ENCODE results near the gene CCL8.
A peak's percentile ranks its signal among the peaks of the same experiment; 100 is the strongest.

Gene CCL8

DNA sequence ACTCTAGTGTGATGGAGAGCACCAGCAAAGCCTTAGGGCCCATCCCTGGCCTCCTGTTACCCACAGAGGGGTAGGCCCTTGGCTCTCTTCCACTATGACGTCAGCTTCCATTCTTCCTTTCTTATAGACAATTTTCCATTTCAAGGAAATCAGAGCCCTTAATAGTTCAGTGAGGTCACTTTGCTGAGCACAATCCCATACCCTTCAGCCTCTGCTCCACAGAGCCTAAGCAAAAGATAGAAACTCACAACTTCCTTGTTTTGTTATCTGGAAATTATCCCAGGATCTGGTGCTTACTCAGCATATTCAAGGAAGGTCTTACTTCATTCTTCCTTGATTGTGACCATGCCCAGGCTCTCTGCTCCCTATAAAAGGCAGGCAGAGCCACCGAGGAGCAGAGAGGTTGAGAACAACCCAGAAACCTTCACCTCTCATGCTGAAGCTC is at the start of gene CCL8:
Gene CCL8, plus strand, starts transcription at position 397 of the 445 bp plus-strand sequence. CDS start 67 bp downstream, outside the sequence.
- DNase-seq (ENCODE audit: low read depth), result no peak

DNA sequence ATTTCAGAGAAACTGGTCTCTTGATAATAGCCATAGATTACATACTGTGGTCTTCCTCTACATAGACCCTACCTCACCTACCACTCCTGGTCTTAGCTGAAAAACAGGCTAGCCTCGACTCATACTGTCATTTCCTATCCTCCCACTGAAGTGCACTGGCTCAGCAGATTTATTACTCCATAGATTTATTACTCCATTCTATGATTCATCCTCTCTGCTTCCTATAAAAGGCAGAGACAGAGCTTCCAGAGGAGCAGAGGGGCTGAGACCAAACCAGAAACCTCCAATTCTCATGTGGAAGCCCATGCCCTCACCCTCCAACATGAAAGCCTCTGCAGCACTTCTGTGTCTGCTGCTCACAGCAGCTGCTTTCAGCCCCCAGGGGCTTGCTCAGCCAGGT is 49.3 kb upstream of the CCL8 start, which contains the start of gene CCL7:
Gene CCL7, plus strand, starts transcription at position 253 of the 400 bp plus-strand sequence. Its CDS starts 70 bp downstream, at position 323.
- no peak for DNase-seq (ENCODE audit: low read depth)

DNA sequence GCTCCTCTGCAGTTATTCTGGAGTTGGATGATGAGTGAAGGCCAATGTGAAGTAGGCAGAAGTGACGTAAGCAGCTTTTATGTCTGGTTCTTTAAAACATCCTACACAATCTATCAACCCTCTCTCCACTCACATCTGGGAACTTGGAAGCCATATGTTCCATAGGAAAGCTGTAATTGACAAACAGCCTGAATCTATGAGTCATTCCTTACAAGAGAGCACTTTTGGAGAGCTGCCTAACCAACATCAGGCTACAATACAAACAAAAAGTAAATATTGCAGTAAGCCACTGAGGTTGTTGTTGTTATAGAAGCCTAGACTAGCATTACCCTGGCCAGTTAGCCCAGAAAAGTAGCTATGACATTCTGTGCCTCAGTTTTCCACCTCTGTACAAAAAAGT is 43.4 kb upstream of the CCL8 start:
- DNase-seq (ENCODE audit: low read depth), result peak; percentile 92

DNA sequence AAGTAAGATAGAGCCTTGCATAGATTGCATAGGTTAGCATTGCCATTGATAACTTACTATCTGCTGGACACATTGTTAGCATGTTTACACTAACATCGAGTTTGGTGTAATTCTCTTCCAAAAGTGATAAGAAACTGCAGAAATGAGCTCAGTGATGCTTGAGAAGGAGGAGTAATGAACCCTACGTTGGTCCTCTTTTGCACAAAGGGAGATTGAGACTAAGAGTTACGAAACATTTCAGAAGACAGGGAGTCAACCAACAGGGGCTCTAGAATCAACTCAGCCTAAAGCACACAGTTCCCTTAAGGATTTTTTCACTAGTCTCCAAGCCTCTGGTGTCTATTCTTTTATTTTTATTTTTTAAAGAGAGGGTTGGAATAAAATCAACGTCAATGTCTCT is 42.4 kb upstream of the CCL8 start:
- DNase-seq (ENCODE audit: low read depth), result no peak

DNA sequence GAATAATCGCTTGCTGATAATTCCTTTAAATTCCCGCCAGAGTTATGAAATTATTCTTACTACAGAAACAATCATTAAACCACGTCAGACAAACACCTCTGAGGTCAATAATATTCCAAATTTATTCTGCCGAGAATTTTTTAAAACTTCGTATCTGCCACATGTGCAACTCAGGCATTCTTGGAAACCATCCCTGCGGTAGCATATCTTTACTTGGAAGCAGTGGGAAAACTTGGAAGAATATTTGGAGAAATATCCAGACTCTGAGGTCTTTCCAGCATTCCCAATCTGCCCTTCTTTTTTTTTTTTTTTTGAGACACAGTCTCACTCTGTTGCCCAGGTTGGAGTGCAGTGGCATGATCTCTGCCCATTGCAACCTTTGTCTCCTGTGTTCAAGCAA is 35.7 kb upstream of the CCL8 start:
- no peak for DNase-seq (ENCODE audit: low read depth)

DNA sequence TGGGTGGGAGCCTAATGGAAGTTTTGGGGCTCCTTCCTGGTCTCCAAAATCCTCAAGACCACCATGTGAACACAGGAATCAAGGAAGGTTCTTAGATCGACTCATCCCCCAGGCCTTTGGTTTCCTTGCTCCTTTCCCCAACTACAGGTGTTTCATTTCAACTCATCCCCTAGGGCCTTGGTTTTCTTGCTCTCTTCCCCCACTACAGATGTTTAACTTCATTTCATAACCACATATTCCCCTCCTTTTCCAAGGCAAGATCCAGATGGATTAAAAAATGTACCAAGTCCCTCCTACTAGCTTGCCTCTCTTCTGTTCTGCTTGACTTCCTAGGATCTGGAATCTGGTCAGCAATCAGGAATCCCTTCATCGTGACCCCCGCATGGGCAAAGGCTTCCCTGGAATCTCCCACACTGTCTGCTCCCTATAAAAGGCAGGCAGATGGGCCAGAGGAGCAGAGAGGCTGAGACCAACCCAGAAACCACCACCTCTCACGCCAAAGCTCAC is 33.9 kb upstream of the CCL8 start, which contains the start of gene CCL11:
Gene CCL11, plus strand, starts transcription at position 457 of the 507 bp plus-strand sequence. CDS start 67 bp downstream, outside the sequence.
- no peak for DNase-seq (ENCODE audit: low read depth)

DNA sequence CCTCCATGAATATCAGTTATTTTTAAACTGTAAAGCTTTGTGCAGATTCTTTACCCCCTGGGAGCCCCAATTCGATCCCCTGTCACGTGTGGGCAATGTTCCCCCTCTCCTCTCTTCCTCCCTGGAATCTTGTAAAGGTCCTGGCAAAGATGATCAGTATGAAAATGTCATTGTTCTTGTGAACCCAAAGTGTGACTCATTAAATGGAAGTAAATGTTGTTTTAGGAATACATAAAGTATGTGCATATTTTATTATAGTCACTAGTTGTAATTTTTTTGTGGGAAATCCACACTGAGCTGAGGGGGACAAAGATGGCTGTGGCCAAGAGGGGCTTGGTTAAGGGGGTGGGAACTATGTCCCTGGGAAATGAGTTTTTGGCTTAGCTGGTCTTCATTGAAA is 31.4 kb upstream of the CCL8 start:
- DNase-seq (ENCODE audit: low read depth), result no peak

DNA sequence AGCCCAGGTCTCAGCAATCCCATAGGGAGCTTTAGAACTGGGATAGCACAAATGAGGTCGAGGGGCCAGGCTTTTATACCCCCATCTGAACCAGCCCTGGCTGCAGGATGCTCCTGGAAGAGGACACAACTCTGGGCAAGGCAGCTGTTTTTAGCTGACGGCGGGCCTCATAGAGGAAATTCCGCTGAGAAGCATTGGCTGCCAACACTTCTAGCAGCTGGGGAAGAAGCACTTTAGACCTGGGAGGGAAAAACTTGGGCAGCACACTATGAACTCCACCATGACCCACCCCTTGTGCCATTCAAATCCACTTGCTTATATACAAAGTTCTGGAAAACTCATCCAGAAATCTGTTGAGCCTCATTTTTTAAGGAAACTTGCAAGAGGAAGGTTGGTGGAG is 28.6 kb upstream of the CCL8 start:
- no peak for DNase-seq (ENCODE audit: low read depth)

DNA sequence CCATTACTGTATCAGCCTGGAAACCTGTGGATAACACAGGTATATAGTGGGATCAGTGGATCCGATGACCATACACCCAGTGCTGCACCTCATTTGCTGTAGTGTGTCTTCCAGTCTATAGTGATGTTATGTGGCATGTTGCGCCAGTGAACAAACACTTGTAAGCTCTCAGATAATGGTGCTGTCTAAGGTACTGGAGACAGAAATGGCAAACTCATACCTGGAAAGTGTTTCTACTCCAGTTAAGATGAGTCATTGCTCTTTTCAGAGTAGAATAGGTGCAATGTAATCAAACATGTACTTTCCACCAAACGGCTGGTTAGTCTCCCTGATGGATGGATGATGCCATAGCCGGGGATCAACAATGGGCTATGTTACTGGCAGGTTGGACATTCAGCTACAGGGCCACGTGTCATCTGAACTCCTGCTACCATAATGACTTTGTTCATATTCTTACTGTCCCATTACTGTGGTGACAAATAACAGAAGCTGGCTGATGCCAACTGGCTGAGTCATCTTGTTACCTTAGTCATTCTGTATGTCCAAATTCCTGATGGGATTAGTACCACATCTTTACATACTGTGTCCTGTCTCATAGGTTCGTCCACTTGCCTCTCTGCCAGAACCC is 27.4 kb upstream of the CCL8 start:
- DNase-seq (ENCODE audit: low read depth), result no peak

DNA sequence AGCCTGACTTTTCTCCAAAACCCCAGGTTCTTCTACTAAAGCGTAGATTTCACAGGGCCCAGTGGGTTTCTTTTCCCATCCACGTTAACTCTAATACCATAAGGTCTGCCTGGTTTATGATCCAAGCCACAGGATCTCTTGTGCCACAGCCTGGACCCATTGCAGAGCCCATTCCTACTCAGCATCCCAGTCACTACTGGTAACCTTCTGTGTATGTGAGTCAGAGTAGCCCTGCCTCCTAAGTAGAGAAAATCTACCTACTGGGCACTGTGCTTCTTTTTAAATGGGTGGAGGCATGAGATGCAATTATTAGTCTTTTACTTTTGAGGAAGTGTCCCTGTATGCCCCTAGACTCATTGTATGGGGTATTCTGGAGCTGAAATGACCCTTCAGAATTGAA is 20.2 kb upstream of the CCL8 start:
- DNase-seq (ENCODE audit: low read depth), result no peak

DNA sequence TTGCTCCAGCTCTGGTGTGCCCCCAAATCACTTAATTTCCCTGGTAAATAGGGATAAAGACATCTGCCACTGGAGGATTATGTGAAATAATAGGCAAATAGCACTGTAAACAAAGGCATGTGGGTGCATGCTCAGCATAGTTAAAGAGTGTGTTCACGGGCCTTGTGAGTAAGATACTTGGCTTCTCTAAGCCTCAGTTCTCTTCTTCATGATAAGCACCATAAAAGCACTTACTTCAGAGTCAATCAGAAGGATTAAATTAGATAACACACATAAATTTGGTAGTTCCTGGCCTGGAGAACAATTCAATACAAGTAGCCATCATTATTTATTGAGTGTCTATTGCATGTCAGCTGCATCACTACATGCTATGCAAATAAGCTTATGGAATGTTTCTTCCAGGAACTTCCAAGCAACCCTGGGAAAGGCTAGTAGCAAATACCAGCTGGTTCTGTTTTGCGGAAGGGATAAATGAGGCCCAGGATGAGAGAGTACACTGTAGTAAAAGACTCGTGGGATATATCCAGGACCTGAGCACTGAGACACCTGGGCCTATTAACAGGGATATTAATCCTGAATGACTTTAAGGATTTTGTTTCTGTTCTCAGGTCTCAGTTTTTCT is 19.2 kb upstream of the CCL8 start:
- DNase-seq (ENCODE audit: low read depth), result no peak

DNA sequence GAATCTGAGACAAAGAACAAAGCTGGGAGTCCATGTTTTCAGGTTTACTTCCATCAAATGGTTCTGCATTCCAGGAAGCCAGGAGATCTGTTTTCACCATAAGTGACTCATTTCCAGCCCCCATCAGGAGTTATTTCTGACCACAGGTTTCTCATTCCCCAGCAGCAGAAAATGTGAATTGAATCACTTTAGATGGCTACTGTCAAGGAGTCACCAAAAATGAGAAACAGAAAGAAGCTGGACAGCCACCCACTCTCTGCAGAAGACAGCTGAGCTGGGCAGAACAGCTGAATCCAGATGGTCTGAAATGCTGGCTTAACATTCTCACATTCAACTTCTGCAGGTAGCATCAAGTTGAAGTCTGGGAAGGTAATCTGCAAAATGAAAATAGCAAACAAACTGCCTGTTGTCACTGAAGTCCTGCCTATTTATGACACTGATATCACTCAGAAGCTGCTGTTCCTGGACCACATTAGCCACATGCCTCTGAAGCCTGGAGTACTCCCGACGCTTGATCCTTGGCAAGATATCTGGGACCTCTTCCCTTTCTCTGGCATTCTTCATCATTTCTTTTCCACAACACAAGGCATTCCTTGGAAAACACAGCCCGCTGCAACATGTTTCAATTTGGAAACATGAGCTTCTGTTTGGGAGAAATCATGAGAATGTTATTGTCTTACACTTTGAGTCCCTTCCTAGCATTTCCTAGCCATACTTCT is 18.4 kb upstream of the CCL8 start:
- no peak for DNase-seq (ENCODE audit: low read depth)

DNA sequence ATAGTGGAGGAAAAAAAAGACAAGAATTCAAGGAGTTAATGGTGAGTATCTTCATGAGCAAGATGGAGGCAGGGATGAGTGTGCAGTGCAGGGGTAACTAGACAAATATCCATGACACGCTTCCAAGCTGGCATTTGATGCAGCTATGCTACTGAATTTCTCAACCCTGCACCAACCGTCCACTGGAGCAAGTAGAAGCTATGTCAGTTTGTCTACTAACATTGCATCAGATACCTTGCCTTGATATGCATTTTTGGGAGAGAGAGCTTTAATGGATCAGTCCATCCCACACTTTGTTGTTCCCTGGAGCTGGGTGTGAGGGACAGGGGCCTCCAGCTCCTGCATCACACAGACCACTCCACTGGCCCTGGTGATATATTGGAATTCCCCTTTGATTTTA is 17.2 kb upstream of the CCL8 start:
- DNase-seq (ENCODE audit: low read depth), result peak; percentile 39

DNA sequence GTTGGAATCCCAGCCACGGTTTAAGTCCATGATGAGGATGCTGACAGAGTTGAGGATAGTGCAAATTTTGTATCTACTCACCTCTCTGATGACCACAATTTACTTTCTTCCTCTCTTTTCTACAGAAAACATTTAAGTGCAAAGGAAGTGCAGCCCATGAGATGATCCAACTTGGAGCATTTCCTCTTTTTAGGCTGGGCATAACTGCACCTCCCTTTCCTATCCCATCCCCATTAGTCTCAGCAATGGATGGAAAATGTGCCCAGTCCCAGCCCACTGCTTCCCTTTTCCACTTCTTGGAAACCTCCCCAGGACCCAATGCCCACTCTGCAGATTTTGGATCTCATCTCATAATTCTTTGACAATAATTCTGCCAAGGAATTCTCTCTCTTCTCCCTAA is 16.6 kb upstream of the CCL8 start:
- no peak for DNase-seq (ENCODE audit: low read depth)

DNA sequence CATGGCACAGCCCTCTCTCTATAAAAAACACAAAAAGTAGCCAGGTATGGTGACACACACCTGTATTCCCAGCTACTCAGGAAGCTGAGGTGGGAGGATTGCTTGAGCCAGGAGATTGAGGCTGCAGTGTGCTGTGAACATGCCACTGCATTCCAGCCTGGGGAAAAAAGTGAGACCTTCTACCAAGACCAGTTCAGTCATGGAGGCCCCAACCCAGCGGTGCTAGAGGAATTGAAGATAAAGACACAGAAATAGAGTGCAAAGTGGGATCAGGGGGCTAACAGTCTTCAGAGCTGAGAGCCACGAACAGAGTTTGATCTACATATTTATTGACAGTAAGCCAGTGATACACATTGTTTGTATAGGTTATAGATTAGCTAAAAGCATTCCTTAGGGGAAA is 15.6 kb upstream of the CCL8 start:
- DNase-seq (ENCODE audit: low read depth), result no peak

DNA sequence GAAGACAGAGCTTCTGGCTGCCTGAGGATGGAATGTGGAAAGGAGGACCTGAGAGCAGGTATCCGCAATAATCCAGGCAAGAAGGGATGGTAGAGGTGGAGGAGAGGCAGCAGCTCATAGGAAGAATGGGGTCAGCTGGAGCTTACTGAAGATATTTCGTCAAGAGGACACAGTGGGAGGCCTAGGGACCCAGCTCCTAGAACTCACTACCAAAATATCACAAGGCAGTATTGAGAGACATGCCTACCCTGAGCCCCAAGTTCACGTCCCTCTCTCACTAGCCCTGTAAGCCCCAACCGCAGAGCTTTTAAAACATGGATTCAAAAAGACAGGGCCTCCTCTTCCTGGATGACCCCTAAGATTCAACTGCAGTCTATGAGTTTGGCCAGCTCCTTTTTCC is 14.2 kb upstream of the CCL8 start:
- DNase-seq (ENCODE audit: low read depth), result no peak

DNA sequence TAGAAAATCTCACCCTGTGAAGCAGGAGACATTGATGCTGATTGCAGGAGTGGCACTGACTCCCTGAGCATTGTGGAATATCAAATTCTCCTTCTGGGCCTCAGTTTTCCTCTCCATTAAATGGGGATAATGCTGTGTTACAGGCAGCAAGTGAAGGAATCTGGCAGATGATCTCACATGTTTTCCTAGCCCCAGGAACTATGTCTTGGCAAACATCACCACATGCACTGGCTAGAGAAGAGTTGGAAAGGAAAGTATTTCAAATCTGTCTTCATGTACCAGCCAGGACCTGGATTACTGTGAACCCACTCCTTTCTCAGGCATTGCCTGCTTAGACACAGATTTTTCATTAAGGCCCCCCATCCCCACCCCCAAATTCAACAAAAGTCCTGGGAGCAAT is 13.6 kb upstream of the CCL8 start:
- no peak for DNase-seq (ENCODE audit: low read depth)

DNA sequence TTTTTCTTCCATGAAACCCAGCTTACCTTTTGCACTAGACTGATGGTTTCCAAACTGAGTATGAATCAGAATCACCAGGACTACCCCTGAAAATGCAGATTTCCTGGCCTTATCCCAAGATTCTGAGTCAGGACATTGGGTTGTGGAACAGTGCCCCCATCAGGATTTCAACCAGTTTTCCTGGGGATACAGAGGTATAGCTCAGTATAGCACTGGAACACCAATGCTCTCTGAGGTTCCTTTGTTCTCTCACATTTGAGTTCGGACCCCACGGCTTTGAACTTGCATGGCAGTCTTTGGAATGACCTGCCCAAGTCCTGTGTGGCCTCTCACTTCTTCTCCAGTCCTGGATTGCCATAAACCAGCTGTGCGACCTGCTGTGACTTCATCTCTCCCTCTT is 12.8 kb upstream of the CCL8 start:
- peak; percentile 66 for DNase-seq (ENCODE audit: low read depth)

DNA sequence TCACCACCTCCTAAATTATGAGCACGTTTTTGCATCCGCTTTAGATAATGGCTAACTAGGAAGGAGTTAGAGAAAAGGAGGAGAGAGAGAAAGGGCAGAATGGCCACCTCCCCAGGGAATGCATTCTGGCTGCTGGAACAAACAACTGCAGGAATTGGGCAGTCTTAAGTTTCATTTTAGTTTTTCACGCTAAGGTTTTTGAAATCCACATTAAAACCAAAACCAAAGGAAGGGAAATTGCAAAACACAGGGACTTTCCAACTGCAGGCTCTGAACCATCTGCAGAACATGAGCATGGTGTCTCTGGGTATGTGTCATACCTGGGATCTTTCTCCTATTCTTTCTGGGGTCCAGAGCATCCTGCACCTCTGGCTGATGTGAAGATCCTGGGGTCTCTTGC is 12.1 kb upstream of the CCL8 start:
- peak; percentile 52 for DNase-seq (ENCODE audit: low read depth)

DNA sequence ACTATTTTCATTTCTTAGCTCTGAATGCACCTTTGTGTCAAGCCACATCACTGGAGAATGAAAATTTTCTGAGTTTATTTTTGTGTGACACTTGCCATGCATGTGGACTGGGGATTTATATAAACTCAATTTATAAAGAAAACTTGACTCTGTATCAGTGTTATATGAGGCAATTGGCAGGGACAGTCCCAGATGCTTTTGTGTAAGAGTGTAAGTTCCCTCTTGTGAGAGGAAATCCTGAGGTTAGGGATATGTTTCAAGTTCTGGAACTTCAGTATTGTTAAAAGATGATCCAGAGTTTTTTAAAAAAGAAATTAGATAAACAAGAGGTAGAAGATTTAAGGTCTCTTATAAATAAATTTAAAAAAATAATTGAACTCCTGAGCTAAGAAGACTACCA is 10.9 kb upstream of the CCL8 start:
- no peak for DNase-seq (ENCODE audit: low read depth)

DNA sequence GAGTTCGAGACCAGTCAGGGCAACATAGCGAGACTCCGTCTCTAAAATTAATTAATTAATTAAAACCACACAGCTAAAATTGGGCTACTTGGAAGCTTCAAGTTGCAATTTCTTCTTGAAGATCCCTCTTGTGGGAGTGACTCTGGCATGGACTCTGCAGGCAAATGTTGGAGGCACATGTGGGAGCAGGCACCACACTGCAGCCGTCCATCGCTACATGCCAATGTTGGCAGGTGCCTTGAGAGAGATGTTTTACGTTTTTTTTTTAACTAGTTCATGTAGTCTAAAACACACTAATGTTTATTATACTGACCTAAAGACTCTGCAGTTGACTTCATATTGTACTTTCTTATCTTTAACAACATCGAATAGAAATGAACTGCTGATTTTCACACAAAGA is 7.9 kb upstream of the CCL8 start:
- DNase-seq (ENCODE audit: low read depth), result no peak

DNA sequence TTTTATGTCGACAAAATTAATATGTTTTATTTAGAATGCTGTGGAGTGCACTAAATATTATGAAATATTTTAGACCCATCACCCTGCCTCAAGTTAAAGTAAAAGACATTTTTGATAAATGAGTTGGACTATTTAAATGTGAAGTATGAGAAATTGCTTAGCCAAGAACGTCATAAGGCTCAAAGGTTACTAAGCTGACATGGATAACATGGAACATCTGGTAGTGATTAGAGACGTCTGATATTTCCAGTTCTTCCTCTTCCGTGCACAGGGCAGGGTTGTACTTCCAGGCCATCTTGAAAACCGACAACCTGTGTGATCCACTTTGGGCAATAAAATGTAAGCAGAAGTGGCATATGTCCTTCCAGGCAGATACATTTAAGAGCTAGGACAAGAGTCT is 7.2 kb upstream of the CCL8 start:
- peak; percentile 86 for DNase-seq (ENCODE audit: low read depth)

DNA sequence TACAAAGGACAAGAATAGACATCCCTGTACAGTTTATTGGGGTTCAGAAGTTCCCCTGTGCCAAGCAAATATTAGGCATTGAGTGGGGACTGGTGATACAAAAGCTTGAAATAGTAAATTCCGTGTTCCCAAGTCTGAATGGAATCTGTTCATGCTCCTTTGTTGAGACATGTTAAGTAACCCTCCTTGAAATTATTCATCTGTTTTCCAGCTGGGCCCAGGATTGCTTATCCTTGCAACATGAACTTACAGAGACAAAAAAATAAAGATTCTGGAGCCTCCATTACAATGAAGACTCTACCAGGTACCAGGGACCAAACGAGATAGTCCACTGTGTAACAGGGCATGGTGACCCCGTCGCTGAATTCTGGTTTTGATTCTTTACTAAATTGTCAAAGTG is 6.1 kb upstream of the CCL8 start:
- DNase-seq (ENCODE audit: low read depth), result peak; percentile 38

Data from fibroblast of the conjunctiva (primary cell).